ENCODE data around the gene NCAM1.

DNA sequence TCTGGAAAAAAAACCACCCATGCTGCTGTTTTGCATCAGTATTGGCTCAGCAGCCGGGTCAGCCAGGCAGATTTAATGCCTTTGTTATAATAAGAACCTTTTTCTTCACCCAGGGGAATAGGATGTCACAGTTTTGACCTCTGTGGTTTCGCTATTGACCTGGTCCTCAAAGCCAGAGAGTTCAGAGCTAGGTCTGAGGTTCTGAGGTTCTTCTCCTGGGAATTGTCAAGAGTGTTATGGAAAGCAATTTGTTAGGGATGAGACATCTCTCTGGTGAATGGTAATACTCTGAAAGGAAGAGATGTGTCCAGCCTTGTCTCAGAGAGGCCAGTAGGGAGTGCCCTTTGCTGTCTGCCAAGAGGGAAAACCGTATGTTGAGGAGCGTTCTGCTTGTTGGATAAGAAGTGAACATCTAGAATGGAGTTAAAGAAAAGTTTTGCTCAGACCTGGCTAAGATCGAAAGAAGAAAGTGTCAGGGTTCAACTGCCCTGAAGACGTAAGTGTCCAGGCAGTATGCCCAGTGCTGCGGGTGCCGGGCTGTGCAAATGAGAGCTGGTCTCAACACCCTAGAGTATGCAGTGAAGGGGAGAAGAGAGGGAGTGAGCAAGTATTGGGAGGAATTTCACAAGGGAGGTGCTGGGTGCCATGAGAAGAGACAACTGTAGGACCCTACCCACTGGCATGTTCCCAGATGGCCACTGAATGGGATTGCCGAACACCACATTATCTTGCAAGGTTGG, 202.2 kb downstream of the NCAM1 start:
- TF ChIP-seq JUND (CRISPR knock-in tag; IDR thresholded peaks at IDR 0.05) (no peak), ZNF260 (CRISPR knock-in tag; IDR thresholded peaks at IDR 0.05; ENCODE audit: borderline replicate concordance, low read depth) (no peak)
